NCI-H510A (cell line): ENCODE results near the gene NTF3.

Experiments used
- DNase-seq: peaks from one replicate; lab custom pipeline; 2025; lab: John Stamatoyannopoulos, UW

NTF3 gene

DNA sequence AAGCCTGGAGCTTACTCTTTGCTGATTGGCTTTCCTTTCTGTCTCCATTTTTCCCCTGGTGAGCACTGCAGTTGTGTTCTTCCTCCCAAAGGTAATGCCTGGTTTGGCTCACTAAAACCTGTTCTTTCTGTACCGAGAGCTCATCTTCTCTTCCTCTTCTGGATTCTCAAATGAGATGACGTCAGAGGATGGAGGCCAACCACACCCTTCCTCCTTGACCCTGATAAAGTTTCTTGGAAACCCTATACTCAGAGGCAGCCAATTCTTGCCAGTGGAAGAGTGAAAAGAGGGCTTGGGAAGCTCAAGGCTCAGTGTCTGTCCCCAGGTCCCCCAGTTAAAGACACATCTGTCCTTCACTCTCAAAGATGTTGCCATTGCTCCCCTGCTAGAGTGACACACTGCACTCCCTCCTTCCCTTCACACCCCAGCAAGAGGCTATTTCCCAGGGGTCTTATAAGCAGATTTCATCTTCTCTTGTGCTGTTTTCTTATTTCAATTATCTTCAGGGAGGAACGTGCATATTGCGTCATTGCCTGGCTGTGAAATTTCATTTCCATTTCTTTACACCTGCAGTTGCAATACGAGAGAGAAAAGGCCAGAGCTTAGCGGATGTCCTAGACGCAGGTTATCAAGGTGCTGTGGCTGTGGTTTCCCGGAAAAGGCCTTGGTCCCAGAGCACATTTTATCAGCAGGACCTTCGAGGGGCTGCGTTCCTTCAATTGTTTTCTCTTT is 27.3 kb downstream of the NTF3 start:
- no peak for DNase-seq

DNA sequence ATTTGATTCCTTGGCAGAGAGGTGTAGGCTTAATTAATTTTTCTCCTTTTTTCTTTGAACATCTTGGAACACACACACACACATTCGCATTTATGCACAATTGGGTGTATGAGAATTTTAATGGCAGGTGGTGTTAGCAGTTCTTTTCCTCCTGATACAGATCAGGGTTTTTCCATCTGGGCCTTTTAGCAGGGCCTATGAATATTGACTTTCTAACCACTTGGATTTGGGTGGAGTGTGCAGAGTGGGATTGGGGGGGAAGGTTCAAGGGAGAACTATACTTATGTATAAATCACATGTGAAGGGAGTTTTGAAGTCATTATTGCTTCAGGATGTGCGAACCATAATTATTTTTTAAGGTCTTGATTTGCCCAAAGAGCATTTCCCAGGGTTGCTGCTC is 28.9 kb downstream of the NTF3 start:
- no peak for DNase-seq

DNA sequence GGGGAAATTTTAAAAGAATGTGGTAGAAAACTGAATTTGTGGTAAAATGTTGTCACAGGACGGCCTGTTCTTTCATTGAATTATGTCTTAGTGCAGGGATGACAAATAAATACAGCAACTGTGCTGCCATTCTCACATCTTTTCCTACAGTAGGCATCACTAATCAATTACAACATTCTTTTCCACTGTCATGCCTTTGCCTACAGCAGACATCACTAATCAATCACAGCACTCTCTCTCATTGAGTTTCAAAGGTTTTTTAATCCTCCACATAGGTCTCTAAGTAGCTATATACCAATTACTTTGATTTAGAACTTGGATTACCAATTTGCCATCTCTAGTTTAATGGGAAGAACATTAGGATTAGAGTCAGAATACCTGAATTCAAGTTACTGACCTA is 30.1 kb downstream of the NTF3 start:
- DNase-seq = no peak

DNA sequence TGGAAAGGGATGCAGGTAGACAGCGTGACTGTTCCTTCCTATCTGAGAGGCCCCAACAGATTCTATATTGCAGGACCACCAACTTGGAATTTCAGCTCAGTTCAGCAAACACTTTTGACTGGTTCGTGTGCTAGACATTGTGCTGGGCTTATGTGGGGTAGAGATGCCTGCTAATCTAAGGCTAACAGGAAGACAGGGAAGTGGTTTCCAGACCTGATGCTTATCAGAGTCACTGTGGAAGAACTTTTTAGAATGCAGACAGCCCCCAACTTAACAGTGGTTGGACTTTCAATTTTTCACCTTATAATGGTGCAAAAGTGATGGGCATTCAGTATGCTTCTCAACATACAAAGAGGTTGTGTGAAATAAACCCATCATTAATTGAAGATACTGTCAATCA is 32.2 kb downstream of the NTF3 start:
- DNase-seq = no peak

DNA sequence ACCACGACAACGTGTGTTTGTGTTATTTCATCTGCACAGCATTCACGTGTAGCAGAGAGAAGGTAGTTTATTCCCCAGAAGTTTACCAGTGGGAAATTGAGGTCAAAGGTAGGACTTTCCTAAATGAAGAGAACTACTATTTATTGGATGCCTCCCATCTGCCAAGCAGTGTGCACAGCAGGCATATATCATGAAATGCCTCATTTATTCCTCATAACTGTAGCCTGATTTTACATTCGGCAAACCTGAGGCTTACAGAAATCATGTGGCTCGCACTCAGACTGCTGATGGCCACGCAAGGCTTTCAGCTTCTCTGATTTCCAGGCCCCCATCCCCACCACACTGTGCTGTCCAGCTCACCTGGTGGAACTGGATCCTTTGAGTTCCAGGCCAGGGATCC is 33.5 kb downstream of the NTF3 start:
- no peak for DNase-seq

DNA sequence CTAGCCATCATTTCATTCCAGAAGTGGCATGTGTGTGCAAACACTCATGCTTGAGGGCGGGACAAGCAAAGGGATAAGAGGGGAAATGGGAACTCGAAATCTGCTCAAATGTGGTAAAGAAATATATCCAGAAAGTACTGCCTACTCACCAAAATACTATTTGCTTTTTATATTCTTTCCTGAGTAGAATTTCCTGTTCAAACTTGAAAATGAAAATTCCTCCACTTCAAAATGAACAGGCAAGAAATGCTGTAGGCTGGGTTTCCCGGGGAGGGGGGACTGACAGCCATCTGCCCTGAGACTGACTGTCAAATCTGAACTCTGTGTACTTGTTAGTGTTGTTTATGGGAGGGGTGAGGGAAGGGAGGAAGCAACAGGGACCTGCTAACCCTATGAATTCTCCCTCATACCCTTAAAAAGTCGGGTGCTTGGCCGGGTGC is 34.6 kb downstream of the NTF3 start:
- no peak for DNase-seq

DNA sequence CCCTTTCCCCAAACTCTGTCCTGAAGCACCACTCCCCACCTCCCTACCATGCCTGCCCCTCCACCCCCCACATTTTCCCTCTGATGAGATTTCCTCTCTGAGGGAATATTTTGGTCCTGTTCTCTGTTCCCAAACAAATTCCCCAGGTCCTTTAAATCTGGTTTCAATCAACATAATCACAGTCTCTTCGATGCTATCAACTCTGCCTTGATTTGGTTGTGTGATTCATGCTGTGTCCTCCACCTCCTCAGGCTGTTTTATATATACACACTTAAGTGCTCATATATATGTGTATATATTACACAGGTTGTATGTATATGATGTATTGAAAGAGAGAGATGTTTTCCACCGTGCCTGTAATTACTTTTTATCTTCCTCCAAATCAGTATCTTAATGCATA is 36.0 kb downstream of the NTF3 start:
- no peak for DNase-seq

DNA sequence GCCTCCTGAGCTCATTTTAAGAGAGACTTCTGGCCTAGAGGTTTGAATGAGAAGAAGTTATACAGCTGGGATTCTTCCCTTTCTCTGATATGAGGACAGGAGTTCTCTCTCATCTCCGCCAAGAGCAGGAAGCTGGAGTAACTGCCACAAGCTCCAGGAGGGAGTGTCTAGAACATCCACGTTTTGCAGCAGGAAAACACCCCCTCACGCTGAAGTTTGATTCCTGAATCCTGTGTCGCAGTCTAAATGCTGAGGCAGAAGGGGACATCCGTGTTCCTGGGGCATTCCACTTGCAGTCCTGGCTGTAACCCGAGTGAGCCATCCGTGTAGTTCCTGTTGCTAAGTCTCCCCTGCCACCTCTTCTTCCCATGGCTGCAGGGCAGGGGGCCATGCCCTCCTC is 38.3 kb downstream of the NTF3 start:
- DNase-seq = no peak

DNA sequence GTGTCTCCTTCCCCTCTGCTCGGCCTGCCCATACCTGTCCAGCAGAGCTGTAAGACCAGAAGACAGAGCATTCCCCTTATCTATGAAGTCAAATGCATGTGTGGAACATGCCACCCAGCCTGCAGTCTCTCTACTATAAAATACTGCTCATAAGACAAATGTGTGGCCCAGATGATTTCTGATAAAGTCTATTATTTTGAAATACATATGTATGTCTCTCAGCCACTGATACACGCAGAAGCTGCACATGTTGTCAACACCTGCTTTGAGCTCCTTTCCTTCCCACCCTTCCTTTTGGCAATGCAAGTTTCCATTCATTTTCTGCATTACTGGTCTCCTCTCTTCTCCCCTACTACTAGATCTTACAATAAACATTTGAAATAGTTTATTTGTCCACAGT is 38.8 kb downstream of the NTF3 start:
- no peak for DNase-seq

DNA sequence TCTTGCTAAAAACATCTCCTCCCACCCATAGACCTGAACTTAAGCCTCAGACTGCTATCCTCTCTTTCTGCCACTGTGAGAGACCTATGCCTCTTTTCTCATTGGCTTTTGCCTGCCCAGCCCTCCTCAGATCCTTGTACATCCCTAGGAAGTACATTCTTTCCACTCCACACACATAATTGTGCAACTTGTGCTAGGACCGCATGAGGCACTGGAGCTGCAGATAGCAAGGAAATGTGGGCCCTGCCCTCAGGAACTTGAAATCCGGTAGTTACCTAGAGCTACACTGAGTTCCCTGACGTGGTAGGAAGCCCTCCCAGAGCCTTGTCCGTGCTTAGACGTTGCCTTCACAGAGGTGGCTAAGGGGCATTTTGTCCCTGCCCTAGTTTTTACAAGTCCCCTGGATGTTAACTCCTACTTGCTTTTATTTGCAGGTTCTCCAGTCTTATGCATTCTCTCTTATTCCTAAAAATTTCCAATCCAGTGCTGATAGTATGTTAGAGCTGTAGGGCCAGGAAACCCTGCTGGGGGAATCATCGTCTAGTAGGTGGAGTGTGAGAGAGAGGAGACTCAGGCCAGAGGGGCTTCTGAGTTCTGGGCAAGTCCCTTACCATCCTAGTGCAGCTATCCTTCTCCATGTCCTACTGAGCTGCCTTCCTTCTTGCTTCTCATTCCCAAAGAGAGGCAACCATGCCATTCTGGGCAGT is 41.3 kb downstream of the NTF3 start:
- DNase-seq = no peak

DNA sequence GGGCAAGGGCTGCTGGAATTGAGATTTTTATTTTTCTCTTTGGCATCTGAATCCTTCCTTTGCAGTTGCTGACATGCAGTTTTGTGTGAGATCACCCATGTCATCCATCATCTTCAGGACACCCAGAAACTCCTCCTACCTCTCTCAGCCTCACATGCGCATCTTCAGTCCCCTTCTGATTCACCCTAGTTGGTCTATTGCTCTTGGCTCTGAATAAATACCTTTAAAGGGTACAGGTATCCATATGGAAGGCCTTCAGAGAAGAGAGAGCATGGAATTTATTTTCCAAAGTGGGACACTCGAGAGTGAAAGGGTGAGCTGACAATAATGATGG is 41.8 kb downstream of the NTF3 start:
- DNase-seq = no peak

DNA sequence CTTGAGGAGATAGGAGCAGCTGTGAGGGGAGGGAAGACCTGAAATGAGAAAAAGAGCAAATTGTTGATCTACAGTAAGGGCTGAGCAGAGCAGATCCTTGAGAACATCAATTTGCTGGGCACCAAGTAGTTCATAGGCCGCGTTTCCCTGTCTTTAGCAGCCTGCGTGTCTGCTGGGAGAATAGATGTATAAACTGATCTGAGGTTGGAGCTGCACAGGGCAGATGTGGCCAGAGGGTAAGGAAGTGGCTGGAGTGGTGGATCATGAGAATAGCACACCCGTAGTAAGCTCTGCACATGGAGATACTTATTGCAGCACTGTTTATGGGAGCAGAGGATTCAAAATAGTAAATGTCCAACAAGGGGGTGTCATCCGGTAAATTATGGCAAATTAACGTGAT is 44.4 kb downstream of the NTF3 start:
- no peak for DNase-seq

DNA sequence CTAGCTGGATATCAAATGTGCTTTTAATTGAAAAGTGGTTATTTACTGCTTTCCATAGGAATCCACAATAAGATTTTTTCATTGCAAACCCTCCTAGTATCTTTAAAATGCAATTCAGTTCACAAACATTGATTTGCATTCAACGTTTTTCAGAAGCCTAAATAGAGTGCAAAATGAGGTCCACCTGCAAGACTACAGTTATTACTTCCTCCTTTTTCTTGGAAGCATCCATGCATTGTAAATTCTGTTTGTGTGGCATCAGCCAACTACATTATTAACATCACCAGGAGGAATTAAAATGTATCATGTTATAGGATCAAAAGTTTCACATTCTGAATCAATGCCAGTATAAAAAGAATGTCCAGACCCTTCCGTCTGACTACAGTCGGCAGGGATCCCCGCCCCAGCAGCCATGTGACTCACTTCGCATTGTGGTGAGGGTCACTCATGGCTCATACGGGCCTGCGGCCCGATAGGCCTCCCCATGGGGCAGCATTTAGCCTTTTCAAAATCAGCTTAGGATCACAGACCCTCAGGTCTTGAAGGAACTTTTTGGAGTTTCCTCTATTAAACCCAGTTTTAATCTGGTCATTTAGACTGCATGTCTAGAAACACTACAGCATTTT is 46.3 kb downstream of the NTF3 start:
- no peak for DNase-seq

DNA sequence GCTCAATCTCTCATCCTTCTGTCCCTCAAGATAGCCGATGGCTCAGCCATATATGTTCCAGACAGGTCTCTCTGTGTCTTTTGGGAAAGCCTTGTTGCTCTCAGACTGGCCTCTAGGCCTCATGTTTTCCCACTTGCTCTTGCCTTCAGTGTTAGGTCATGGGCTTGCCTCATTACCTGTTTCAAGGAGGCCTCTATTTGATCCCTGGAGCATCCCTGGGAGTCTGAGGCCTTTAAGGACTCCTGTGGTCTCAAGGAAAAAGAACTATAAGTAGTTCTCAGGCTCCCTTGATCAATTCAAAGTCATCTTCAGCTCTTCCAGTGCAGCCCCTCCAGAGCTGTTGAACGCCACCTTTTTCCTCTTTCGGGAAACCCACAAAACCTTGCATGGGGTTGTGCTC is 47.9 kb downstream of the NTF3 start:
- DNase-seq = no peak

DNA sequence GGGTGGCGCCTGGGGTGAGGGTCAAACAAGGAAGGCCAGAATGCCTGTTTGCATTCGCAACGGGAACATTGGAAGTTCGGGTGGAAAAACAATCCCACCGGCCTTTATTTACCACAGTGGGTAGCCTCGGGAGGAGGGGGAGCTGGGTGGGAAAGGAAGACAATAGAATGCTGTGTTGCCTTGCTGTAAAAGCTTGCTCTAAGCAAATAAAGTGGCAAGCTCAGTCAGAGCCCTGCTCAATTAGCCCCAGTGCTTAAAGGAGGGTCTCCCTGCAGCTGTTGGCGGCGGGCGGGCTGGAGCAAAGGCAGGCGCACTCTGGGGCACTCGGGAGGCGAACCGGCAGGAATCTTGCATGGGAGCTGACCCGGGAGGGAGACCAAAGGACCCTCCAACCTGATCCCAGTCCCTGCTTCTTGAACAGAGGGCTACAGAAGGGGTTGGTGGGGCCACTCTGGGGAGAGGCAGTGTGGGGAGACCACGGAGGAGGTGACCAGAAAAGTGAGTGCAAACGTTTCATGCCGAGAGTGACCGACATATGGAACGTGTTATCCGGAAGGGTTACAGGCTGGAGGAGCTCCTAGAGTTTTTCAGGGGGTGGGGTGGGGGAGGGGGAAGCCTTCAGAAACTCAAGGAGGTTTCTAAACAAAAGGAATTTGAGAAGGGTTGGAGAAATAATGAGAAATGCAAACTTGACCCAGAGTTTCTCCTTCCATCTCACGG is 48.5 kb downstream of the NTF3 start:
- no peak for DNase-seq

DNA sequence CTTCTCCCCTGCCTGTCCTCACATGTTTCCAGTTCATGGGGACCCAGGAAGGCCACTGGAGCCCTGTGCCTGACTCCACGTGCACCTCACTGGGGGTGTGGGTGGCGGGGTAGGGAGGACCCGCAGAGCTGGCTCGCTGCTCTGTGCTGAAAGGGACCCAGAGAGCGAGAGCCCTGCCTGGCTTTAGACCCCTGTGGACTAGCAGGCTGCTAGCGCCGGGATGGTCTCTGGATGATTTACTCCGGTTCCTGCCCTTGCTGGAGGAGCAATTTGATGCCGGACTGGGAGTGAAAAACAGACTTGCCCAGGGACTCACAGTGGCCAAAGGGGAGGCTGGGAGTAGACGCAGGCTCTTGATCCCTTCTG is 49.0 kb downstream of the NTF3 start:
- DNase-seq = no peak

DNA sequence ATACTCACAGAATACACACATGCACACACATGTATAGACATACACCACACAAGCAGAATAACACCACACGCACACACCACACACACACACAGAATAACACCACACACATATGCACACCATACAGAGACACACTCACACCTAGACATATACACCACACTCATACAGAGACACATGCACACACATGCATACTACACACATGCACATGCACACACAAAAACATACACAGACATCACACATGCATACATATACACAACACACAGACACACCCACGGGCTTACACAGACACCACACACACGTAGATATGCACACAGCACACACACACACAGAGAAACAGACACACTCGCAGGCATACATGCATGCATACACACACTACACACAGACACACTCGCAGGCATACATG is 49.7 kb downstream of the NTF3 start:
- no peak for DNase-seq

DNA sequence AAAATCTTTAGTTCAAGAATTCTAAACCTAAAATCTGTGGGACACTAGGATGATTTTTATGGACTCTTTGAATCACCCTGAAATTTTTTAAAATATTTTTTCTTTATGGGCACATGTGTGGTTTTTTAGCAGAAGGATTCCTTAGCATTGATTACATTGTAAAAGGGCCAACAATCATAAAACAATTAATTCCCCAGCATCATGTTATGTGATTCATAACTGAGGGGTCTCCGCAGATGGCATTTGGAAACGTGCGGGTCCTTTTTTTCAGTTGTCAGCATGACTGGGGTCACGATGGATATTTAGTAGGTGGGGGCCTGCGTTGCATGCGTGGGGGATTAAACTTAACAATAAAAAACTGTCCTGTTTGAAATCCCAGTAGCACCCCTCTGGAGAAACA is 52.5 kb downstream of the NTF3 start:
- no peak for DNase-seq

DNA sequence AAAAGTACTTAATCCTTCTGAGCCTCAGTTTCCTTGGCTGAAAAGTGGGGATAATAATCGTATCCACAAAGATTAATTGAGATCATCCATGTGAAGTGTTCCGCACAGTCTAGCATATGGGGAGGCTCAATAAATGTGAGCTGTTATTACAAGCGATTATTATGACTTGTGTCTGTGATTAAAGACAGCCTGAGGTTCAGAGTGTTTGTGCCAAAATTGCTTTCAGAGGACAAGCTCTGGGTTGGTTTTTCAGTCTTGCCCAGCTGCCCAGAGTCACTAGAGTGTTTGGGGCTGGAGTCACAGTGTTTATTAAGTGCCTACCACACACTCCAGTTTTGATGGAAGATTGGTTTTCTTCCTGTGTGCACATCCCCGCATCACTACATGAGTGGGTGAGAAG is 53.5 kb downstream of the NTF3 start:
- no peak for DNase-seq

DNA sequence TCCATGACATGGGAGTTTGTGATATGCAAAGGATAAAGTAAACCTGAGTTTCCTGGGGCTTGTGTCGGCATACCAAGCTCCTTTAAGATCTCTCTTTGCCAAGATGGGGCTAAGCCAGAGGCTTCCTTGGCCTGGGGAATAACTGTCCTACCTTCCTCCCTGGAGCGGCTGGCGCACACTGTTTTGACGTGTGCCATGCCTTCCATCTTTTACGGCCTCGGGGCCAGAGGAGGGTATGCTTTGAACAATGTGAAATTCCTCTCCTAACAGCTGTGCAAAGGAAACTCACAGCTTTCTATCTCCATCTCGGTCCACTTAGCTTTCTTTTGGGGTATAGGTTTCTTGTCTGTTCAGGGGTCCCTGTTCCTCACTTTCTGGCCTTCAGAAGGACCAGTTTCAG is 55.2 kb downstream of the NTF3 start:
- no peak for DNase-seq

DNA sequence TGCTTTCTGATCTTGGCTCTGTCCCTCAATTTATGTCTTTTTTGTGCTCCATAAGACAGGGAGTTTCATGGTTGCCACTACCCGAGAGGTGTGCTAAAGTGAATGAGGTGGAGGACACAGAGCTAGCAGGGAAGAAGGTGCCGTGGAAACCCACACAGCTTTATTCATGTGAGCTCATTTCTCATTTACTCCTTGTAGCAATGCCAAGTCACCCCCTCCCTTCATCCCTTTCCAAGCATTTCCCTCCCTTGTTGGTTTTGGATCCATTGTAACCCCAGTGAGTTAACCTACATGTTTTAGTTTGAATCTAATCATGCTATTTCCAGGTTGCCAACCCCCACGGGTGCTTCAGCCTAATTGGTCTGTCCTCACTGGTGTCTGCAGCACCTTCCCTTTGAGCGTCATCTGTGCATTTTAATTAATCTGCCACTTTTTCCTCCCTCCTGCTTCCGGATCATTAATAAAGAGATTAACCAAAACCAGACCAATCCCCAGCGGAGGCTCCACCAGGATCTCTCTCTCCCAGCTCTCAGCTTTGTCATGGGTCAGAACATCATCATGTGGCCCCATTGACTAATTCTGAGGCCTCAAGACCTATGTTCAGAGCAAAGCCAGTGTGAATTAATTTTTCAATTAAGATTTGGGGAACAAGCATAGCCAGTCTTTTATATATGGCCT is 56.2 kb downstream of the NTF3 start:
- DNase-seq = no peak

DNA sequence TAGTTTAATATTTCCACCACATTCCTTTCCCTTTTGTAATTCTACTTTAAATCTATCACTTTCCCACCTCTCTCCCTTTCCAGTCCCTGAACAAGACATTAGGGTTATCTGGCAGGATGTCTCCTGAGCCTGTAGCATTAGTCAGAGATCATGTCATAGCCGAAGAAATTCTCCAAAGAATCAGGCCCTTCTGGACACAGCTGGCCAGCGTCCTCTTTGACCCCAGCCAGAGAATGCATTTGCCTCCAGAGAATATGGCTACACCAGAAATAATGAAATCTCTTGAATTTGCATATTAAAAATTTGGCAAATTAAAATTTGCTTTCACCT is 56.7 kb downstream of the NTF3 start:
- DNase-seq = no peak

DNA sequence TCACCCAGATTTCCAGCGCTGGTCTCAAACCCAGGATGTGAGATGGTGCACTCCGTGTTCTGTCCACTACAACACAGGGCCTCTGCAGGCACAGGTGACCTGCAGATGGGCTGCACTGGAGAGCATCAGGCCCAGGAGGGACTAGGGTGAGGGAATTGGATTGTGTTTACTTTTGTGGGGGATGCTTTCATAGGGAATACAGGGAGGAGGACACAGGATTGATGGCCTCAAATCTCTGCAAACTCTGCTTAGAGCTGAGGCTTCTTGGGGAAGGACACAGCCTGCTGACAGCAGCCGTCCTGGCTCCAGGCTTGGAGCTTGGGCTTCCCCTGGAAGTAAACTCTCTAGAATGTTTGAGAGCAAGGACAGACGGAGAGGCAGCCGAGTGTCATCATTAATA is 57.1 kb downstream of the NTF3 start:
- no peak for DNase-seq
